Activated naive CD4-positive, alpha-beta T cell treated with anti-CD3 and anti-CD28 coated beads, Interleukin-2, amount 50 U/mL, for 24 hours (primary cell): ENCODE measurements around the gene ANKRD53.
A peak's percentile ranks its signal among the peaks of the same experiment; 100 is the strongest.

Source experiments
- H3K27ac Mint-ChIP-seq: one replicate; pipeline ENCODE4 v1.8.0; 2021; ENCODE audit warnings: mild to moderate bottlenecking, mixed read lengths
- H3K27me3 Mint-ChIP-seq: one replicate; pipeline ENCODE4 v1.8.0; 2021; ENCODE audit warnings: mixed read lengths
- H3K36me3 Mint-ChIP-seq: one replicate; pipeline ENCODE4 v1.8.0; 2021; ENCODE audit warnings: mixed read lengths
- H3K4me1 Mint-ChIP-seq: one replicate; pipeline ENCODE4 v1.8.0; 2021; ENCODE audit warnings: mixed read lengths
- H3K4me3 Mint-ChIP-seq: one replicate; pipeline ENCODE4 v1.8.0; 2021; ENCODE audit warnings: mild to moderate bottlenecking, mixed read lengths
- H3K9me3 Mint-ChIP-seq: one replicate; pipeline ENCODE4 v1.8.0; 2021; ENCODE audit warnings: mixed read lengths

Gene ANKRD53, protein sequence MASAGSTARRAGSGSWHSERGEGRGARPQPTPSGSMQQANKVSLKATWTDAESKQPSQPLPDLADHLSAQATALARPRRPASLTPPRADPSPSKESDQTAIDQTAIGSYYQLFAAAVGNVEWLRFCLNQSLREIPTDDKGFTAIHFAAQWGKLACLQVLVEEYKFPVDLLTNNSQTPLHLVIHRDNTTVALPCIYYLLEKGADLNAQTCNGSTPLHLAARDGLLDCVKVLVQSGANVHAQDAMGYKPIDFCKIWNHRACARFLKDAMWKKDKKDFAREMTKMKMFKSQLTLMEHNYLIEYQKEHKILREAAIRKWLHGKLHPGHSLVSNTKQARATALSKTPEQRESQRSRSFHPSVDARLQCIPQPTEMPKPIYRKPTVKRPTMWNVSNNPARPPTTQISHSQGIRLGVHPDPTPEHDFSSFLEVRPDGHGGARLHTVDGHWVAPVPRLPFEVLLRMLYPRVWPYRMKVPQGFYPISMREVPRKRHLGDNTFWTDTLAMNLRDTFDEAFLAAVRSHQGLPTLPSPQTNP

DNA sequence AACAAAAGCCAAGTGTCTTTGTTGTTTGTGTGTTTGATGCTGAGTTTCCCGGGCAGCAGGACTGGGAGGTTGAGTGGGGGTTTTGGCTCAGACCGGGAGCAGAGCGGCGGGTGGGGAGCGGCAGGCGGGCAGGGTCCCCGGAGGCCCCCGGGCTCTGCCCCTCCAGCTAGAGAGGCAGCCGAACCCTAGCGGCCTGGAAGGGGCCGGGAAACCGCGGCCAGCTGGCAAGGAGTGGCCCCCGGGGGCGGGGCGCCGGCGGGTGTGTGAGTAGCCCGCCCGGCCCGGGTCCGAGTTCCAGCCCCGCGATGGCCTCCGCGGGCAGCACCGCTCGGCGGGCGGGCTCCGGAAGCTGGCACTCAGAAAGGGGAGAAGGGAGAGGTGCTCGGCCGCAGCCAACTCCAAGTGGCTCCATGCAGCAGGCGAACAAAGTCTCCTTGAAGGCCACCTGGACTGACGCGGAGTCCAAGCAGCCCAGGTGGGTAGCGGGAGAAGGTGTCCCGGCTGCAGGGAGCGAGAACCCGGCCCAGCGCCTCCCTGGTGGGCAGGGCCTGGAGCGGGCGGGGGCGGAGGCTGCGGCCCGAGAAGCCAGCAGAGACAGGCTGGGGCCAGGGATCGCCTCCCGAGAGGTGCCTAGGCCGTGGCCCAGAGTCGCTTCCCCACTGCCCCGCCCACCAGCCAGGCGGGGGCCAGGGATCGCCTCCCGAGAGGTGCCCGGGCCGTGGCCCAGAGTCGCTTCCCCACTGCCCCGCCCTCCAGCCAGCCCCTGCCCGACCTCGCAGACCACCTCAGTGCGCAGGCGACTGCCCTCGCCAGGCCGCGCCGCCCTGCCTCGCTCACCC, at the start of gene ANKRD53:
ANKRD53 (plus strand) TSS at position 290 of the 839 bp plus-strand sequence; CDS start at position 306, 16 bp downstream.
- Mint-ChIP-seq H3K4me1 (peaks cover 16% of the 10 kb centered on the region), H3K4me3 (peak within 1 kb of the TSS; percentile 84), H3K27me3 (no peaks in the 10 kb centered on the region), H3K9me3 (no peaks in the 10 kb centered on the region), H3K36me3 (no peaks in the 10 kb centered on the region), H3K27ac (peak within 1 kb of the TSS; percentile 85)

DNA sequence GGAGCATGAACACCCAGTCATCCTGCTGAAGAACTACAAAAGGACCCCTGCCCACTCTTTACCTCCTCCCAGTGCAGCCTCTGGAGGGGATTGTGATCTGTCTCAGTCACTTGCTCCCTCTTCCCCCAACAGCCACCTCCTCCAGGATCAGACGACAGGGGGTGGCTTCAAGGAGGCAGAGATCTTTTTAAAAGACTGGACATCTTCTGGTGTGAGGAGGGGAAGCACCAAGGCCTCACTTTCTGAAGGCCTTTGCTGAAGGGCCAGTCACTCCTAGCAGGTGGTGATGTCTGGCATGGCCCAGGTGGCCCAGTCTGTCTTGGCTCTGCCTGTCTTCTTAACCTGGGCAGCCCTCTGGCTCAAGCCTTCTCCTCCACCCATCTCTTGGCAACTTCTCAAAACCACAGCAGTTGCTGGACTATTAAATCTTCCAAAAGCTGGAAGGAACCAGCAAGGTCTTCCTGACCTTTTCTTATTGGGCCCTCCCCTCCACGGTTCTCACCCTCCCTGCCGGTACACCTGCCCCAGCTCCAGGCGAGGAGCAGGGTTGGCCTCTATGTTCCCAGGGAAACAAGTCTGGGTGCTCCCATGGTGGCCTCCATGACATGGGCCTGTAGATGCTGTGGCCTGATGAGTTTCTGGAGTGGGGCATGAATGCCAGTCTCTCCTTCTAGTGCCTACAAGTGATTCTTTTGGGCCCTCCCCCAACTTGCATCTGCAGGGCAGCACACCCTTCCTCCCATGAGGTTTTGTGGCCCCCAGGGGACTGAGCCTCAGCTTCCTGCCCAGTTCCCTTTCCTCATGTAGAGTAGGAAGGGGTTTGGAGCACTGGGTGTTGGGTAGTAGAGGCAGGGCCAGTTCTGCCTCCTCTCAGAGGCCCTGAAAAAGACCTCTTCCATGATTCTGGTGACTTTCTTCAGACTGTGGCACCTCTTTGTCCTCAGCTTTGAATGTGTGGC, 47.8 kb upstream of the ANKRD53 start:
- Mint-ChIP-seq H3K4me1 (no peaks in the 10 kb centered on the region), H3K27me3 (peaks cover 1% of the 10 kb centered on the region), H3K36me3 (no peaks in the 10 kb centered on the region), H3K27ac (no peak overlapping the region), H3K9me3 (no peaks in the 10 kb centered on the region), H3K4me3 (no peak overlapping the region)

DNA sequence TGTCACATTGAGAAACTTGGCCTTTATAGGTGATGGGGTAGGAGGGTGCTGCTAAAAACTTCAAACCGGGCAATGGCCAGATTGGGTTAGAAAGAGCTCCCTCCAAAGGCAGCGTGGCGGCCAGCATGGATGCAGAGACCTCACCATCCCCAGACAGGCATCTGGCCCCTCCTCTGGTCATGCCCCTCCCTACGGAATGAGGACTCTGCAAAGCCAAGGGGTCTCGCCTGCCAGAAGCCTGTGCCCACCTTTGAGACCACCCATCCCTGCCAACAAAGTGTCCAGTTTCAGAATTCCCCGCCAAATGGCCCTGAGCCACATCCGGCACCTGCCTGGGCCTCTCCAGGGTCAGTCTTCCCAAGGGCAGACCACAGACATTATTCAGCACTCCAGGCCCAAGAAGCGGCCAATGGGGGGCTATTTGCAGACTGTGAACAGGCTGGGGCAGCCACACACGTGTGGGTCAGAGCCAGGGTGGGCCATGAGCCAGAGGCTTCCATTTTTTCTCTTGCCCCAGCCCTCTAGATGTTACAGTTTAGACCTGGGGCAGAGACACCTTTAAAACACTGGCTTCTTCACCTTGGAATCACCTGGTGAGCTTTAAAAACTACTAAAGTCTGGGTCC, 46.9 kb upstream of the ANKRD53 start:
- H3K4me1 Mint-ChIP-seq = no peaks in the 10 kb centered on the region
- no peaks in the 10 kb centered on the region for H3K9me3 Mint-ChIP-seq
- H3K4me3 Mint-ChIP-seq = no peak overlapping the region
- no peaks in the 10 kb centered on the region for H3K36me3 Mint-ChIP-seq
- peaks cover 1% of the 10 kb centered on the region for H3K27me3 Mint-ChIP-seq
- no peak overlapping the region for H3K27ac Mint-ChIP-seq

DNA sequence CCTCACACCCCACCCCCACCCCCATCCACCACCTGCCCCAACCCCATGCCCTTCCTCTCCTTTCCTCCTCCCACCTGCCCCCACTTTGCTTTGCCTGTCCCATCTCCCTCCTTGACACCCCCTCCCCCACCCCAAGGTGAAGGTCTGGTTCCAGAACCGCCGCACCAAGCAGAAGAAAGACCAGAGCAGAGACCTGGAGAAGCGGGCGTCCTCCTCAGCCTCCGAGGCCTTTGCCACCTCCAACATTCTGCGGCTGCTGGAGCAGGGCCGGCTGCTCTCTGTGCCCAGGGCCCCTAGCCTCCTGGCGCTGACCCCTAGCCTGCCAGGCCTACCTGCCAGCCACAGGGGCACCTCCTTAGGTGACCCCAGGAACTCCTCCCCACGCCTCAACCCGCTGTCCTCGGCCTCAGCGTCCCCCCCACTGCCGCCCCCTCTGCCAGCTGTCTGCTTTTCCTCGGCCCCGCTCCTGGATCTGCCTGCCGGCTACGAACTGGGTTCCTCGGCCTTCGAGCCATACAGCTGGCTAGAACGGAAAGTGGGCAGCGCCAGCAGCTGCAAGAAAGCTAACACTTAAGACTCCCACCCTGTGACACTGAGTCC, 45.7 kb upstream of the ANKRD53 start:
- Mint-ChIP-seq H3K36me3 (no peaks in the 10 kb centered on the region), H3K4me1 (no peaks in the 10 kb centered on the region), H3K27me3 (peaks cover 1% of the 10 kb centered on the region), H3K9me3 (no peaks in the 10 kb centered on the region), H3K4me3 (no peak overlapping the region), H3K27ac (no peak overlapping the region)

DNA sequence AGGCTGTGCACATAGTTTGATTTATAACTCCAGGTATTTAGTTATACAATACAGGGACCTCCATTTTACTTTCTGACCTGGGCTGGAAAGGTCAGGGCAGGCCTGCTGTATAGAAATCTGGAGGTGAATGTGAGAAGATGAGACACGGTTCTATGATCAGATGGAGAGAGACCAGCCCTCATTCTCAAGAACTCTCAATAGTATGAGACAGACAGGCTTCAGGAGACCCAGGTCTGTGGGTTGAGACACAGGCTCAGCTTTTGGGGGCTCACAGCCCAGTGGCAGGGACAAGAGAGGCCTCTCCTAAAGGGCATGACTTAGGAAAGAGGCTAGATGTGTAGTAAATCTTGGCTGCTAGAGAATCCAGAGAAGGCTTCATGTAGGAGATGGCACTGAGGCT, 43.4 kb upstream of the ANKRD53 start:
- Mint-ChIP-seq H3K36me3 (no peaks in the 10 kb centered on the region), H3K4me1 (no peaks in the 10 kb centered on the region), H3K9me3 (no peaks in the 10 kb centered on the region), H3K27ac (no peak overlapping the region), H3K27me3 (peaks cover 1% of the 10 kb centered on the region), H3K4me3 (no peak overlapping the region)

DNA sequence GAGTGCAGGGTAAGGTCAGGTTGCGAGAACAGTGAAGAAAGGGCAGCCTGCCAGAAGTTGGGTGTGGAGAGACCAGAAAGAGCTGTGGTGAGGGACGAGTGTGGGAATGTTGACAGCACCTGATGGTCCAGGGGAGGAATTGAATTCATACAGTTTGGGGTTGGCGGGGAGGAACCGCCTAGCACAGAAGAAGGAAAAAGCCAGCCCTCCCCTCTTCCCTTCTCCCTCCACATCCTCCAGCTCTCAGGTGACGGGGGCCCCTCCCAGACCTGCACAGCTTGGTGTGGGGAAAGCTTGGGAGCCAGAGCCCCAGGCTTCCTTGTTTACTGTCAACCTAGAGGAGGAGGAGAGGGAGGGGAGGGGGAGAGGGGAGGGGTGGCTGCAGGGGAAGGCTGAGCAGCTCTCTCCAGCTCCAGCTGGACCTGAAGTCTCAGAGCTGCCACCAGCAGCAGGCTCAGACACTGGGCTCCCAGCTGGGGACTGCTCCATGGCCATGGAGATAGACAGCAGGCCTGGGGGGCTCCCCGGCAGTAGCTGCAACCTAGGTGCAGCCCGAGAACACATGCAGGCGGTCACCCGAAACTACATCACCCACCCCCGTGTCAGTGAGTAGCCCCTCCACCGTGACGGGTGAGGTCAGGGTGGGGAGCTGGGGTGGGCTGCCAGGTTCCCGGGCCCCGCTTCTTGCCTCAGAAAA, 42.8 kb upstream of the ANKRD53 start, which contains the start of gene ATP6V1B1:
ATP6V1B1 (plus strand) TSS at position 433 of the 697 bp plus-strand sequence; CDS start at position 488, 55 bp downstream.
- Mint-ChIP-seq H3K27me3 (peaks cover 1% of the 10 kb centered on the region), H3K9me3 (no peaks in the 10 kb centered on the region), H3K27ac (no peak within 1 kb of the TSS), H3K4me3 (no peak within 1 kb of the TSS), H3K4me1 (no peaks in the 10 kb centered on the region), H3K36me3 (no peaks in the 10 kb centered on the region)

DNA sequence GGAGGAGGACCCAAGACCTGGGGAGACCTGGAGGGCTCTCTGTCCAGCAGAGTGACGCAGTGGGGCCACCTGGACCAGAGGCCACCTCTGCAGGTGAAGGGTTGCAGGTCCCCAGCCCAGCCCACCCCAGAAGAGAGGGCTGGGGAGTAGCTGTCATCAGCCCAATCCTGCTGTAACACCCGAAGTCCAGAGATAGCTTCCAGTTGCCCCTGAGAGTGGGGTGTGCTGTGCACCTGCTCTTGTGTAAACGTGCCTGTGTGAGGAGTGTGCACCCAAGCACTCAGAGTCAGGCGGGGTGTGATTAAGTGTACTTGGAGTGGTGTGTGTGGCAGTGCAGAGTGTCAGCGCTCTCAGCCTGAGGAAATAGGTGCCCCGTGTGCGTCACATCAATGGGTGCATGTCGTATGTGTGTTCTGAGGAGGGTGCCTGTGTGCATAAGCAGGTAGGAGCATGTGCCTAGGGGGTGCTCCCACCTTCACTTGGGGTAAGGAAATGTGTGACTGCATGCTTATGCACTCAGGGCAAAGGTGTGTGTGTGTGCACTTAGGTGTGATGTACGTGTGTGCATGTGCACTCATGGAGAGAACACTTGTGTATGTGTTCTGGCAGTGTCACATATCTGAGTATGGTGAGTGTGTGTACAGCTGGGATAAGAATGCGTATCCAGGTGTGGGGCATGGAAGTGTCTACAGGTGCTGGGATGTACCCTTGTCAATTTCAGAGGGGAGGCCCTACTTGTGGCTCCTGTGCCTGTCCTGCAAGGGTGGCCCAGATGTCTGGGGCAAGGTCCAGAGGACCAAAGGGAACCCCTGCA, 42.1 kb upstream of the ANKRD53 start:
- Mint-ChIP-seq H3K9me3 (no peaks in the 10 kb centered on the region), H3K4me1 (no peaks in the 10 kb centered on the region), H3K4me3 (no peak overlapping the region), H3K27me3 (peaks cover 1% of the 10 kb centered on the region), H3K27ac (no peak overlapping the region), H3K36me3 (no peaks in the 10 kb centered on the region)

DNA sequence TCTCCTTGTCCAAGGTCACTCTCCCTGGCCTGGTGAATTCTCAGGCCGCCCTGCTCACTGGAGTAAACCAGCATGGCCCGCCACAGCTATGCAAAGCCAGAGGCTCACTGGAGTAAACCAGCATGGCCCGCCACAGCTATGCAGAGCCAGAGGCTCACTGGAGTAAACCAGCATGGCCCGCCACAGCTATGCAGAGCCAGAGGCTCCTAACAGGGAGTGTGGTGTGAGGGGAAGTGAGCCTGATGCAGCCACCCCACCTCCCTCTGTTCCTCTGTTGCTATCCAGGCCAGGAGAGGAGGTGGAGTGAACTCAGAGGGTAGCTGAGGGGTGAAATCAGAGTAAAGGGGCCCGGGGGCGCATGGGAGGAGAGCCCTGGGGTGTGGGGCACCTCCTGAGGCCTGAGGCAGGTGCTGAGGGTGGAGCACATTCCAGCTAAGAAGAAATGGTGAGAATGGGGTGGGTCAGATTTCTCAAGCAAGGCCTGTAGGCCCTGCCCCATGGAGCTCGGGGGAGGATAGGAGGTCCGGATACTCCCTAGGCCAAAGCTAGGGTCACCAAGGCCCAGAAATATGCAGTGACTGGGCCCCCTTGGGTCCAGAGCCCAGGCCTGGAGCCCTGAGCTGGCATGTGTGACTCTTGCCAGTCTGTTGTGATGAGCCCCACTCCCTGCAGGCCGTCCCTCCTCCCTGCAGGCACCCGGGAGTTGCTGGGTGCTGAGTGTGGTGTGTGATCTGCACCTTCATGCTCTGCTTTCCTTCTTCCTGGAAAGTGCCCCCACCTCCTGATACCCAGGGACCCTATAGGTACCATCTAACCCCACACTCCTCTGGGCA, 41.2 kb upstream of the ANKRD53 start:
- H3K36me3 Mint-ChIP-seq = no peaks in the 10 kb centered on the region
- no peaks in the 10 kb centered on the region for H3K9me3 Mint-ChIP-seq
- no peaks in the 10 kb centered on the region for H3K4me1 Mint-ChIP-seq
- H3K27me3 Mint-ChIP-seq = peaks cover 1% of the 10 kb centered on the region
- H3K4me3 Mint-ChIP-seq = no peak overlapping the region
- no peak overlapping the region for H3K27ac Mint-ChIP-seq

DNA sequence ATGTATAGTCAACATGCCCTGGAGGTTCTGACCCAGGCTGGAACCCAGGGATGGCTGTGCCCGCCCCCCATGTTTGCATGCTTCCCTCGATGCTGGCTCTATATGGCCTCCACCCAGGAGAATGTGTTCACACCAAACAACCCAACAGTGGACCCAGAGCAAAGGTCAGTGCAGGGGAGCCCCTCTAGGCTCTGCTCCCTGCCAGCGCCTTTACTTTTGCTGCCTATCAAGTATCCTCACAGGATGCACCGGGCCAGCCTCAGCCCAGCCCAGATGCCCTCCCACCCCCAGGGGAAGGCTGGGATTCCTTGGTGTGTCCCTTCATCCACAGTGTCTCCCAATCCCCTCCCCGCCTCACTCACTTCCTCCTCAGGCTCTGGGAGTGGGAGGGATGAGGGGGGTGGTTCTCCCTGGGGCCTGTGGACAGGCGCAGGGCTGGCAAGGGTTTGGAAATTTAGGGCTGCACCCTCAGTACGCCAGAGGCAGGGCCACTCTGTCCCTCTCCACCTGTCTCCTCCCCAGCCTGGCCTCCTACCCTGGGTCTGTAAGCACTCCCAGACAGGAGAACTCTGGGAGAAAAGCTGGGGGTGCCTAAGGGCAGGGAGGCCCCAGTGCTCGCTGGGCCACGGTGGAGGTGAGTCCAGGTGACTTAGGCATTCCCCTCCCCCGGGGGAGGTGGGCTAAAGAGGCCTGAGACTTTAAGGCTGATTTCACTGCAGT, 40.4 kb upstream of the ANKRD53 start:
- Mint-ChIP-seq H3K36me3 (no peaks in the 10 kb centered on the region), H3K4me1 (no peaks in the 10 kb centered on the region), H3K27me3 (peaks cover 1% of the 10 kb centered on the region), H3K9me3 (no peaks in the 10 kb centered on the region), H3K27ac (no peak overlapping the region), H3K4me3 (no peak overlapping the region)

DNA sequence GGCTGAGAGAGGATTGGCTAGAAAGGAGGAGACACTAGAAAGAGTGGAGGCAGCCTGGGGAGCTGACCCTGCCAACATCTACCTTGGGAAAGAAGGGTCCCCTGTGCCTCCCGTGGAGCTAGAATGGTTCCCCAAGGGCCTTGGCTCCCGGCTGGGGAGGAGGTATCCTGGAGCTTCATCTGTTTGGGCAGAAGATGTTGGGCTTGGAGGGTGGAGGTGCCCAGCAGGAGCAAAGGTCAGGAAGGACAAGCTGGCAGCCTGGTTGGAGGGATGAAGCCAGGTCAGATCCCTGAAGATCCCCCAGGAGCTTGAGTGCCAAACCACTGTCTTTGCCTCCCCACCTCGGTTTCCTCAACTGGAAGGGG, 39.9 kb upstream of the ANKRD53 start:
- H3K36me3 Mint-ChIP-seq = no peaks in the 10 kb centered on the region
- no peak overlapping the region for H3K4me3 Mint-ChIP-seq
- no peaks in the 10 kb centered on the region for H3K9me3 Mint-ChIP-seq
- H3K27ac Mint-ChIP-seq = no peak overlapping the region
- H3K4me1 Mint-ChIP-seq = no peaks in the 10 kb centered on the region
- peaks cover 1% of the 10 kb centered on the region for H3K27me3 Mint-ChIP-seq

DNA sequence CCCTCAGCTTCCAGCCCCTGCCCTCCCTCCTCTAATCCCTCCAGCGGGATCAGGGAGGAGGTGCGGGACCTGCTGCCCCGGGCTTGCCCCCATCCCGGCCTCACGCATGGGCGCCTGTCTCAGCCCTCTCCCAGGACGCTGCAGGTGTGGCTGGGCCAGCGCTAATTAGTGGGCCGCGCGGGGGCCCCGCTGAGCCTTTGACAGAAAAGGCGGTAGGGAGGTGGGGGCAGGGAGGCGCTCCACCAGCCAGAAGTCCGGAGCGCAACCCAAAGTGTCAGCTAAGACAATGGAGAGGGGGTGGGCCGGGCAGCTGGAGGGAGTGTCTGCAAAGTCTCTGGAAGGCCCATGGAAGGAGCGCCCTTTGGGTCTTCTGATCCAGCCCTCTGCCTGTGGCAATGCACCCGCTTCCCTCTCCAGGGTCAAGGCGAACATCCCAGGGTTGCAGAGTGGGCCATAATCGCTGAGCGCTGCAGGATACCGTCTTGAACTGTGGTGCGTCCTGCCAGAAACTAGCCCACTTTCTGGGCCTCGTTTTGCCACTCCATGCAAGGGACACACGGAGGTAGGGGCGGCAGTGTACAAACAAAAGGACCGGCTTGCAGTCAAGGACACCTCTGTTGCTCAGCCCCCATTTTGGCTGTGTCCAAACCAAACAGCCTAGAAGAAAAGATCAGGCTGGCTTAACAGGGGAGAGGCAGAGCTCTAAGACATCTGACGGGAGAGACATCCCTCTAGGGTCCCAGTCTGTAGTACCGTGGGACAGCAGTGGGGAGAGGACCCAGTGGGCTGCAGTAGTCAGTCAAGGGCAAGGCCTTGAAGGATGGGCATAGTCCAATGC, 39.2 kb upstream of the ANKRD53 start:
- Mint-ChIP-seq H3K27ac (no peak overlapping the region), H3K4me1 (no peaks in the 10 kb centered on the region), H3K4me3 (no peak overlapping the region), H3K9me3 (no peaks in the 10 kb centered on the region), H3K27me3 (peaks cover 1% of the 10 kb centered on the region), H3K36me3 (no peaks in the 10 kb centered on the region)
